Naive thymus-derived CD8-positive, alpha-beta T cell (primary cell): ENCODE measurements around the gene TBC1D20. TPM values are rescaled to one million over a fixed set of nuclear protein-coding genes. Genes with fewer than 3 reads are reported as not detected.
A peak's percentile ranks its signal among the peaks of the same experiment; 100 is the strongest.

ENCODE experiments used
- ATAC-seq, 2 donors: fragments of 150-1000 bp; cut with Tn5 transposase in 1 of 2; sonication (Bioruptor Pico), chemical (Tn5 transposase) in 1 of 2; 1 replicate in 1 of 2; 2 replicates in 1 of 2; pipeline ENCODE4 v1.10.0; 2021; ENCODE audit warnings: mild to moderate bottlenecking in 2 of 2, moderate library complexity in 2 of 2
- POLR2A ChIA-PET: fragments of 350-600 bp; sonication (Branson Sonifier 250); formaldehyde crosslinking; loops from one replicate; lab custom pipeline; 2021; ENCODE audit warnings: antibody characterized with exemption; lab: Charles Lee
- DNase-seq, 10 donors: peaks; one replicate each; pipeline versions ENCODE4 v3.0.0 to v3.0.0-alpha.2; 2020 to 2022
- H3K27ac Mint-ChIP-seq, 10 donors: one replicate each; pipeline ENCODE4 v1.8.0; 2020 to 2022; ENCODE audit warnings: mild to moderate bottlenecking in 10 of 10, mixed read lengths in 10 of 10, moderate library complexity in 4 of 10, inconsistent platforms in 1 of 10
- H3K27me3 Mint-ChIP-seq, 5 donors: one replicate each; pipeline ENCODE4 v1.8.0; 2021 to 2022; ENCODE audit warnings: mixed read lengths in 5 of 5
- H3K36me3 Mint-ChIP-seq, 3 donors: one replicate each; pipeline ENCODE4 v1.8.0; 2020 to 2022; ENCODE audit warnings: mixed read lengths in 3 of 3, mild to moderate bottlenecking in 2 of 3, inconsistent platforms in 1 of 3
- H3K4me1 Mint-ChIP-seq, 4 donors: one replicate each; pipeline ENCODE4 v1.8.0; 2021 to 2022; ENCODE audit warnings: mixed read lengths in 4 of 4
- H3K4me3 Mint-ChIP-seq, 10 donors: one replicate each; pipeline ENCODE4 v1.8.0; 2020 to 2022; ENCODE audit warnings: mild to moderate bottlenecking in 10 of 10, mixed read lengths in 10 of 10, moderate library complexity in 6 of 10, inconsistent platforms in 1 of 10
- H3K9me3 Mint-ChIP-seq, 9 donors: one replicate each; pipeline ENCODE4 v1.8.0; 2020 to 2022; ENCODE audit warnings: mixed read lengths in 9 of 9, mild to moderate bottlenecking in 3 of 9, inconsistent platforms in 1 of 9, moderate library complexity in 1 of 9
- polyA plus RNA-seq, 3 donors: library from polyadenylated mRNA; unstranded; fragments of 300-500 nt; fragmentation: Illumina TruSeq; gene quantifications; one replicate each; pipeline ENCODE4 v1.2.3, GENCODE V29; 2021
- total RNA-seq, 8 experiments: library from RNA in 2 of 8; stranded (reverse) in 2 of 8; gene quantifications; one replicate each; pipeline ENCODE4 v1.2.3 and lab custom pipeline; 2021 to 2026

The TBC1D20 gene
- total and polyA plus RNA-seq, 5 experiments from 2014 or later, result 13.8 to 36.6 (median 20.8) TPM

DNA sequence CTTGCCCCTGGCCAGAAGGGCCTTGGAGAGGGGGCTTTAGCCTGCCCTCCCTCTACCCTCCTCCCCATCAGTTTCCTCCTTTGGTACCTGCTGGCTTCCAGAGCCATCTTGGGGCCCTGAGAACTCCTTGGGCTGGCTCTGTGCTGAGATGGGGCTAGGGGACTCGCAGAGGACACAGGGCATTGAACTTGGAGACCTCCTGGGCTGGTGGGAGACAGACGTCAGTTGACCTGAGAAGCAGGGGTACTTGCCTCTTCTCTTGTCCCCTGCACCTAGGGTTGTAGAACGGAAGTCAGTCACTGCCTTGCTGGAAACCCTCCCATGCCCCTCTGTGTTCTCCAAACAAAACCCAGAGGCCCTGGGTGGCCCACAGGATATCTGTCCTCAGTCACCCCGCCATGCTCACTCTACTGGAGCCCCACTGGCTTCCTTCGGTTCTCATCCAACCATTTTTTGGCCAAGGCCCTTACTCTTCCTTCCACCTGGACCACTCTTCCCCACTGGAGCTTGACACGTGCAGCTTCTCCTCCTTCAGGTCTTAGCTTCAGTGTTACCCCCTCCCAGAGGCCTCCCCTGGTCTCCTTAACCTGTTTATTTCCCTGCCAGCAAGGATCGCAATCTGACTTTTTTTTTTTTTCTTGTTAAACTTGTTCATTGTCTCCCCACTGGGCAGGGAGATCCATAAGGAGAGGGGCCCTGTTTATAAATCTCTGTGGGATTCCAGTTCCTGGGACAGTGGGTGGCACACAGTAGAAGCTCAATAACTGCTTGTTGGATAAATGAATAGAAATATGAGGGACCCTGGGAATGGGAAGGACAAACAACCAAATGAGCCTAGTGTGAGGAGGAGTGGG lies 53.3 kb downstream of the TBC1D20 start:
- Mint-ChIP-seq H3K27ac (peak overlapping the region; percentile 89 to 96 (median 93)), H3K27me3 (no peaks in the 10 kb centered on the region), H3K4me1 (peaks cover 26 to 57% (median 46%) of the 10 kb centered on the region in 4 donors), H3K36me3 (peaks cover 0 to 46% (median 24%) of the 10 kb centered on the region in 3 donors), H3K9me3 (peaks cover 0 to 2% (median 0%) of the 10 kb centered on the region in 9 donors), H3K4me3 (peak overlapping the region; percentile 79 to 95 (median 90))
- ATAC-seq, result peak; percentile 18 to 26
- DNase-seq, result peak in 5 of 10 donors; percentile 5 to 24 (median 23)
- POLR2A ChIA-PET, result interaction anchor here (0.7 to 0.8 kb wide), 2 partner anchors 22 to 134 kb away, joined by 3 read pairs; no protein-coding TSS in a partner anchor

DNA sequence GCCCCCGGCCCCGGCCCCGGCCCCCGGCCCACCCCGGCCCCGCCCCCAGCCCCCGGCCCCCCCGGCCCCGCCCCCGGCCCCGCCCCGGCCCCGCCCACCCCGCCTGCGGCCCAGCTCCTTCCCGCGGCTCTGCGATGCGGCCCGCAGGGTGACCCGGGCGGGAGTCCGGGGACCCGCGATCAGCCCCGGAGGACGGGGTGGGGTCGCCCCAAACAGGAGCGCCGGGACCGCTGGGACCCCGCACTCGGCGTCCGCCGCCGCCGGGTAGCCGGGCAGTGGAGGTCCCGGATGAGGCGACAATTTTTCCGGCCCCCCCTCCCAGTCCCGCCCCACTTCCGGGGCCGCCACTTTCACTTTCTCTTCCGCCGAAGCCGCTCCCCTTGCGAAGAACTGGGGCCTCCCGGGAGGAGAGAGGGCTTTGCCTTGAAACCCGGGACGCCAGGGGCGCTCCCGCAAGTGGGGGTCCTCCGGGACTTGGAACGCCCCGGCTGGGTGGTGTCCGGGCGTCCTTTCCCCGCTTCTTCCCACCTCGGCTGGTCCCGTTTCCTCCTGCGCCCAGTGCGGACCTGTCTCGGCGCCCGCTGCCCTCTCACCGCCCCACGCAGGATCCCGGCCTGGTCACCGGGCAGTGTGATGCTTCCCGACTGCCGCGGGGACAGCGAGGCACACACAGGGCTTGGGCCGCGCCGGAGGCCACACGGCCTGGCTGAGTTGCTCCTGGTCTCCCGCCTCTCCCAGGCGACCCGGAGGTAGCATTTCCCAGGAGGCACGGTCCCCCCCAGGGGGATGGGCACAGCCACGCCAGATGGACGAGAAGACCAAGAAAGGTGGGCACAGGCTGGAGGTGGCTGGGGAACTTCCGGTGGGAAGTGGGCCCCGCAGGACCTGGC lies 54.1 kb downstream of the TBC1D20 start, which contains the start of gene RBCK1:
RBCK1 (plus strand) TSS at position 347 of the 890 bp plus-strand sequence; CDS start at position 806, 459 bp downstream.
- Mint-ChIP-seq H3K36me3 (peaks cover 0 to 38% (median 22%) of the 10 kb centered on the region in 3 donors), H3K4me3 (peak within 1 kb of the TSS; percentile 79 to 97 (median 92)), H3K4me1 (peaks cover 23 to 51% (median 43%) of the 10 kb centered on the region in 4 donors), H3K27ac (peak within 1 kb of the TSS; percentile 91 to 97 (median 96)), H3K27me3 (no peaks in the 10 kb centered on the region), H3K9me3 (peaks cover 0 to 2% (median 0%) of the 10 kb centered on the region in 9 donors)
- ATAC-seq (peak; percentile 81), DNase-seq (peak; percentile 79 to 98 (median 89))
- POLR2A ChIA-PET, result interaction anchor here (0.5 to 1.6 kb wide), 10 partner anchors 26 to 136 kb away, joined by 3 to 13 read pairs (median 4); partner anchors contain the start of genes CSNK2A1, SOX12, TBC1D20 and TRIB3

DNA sequence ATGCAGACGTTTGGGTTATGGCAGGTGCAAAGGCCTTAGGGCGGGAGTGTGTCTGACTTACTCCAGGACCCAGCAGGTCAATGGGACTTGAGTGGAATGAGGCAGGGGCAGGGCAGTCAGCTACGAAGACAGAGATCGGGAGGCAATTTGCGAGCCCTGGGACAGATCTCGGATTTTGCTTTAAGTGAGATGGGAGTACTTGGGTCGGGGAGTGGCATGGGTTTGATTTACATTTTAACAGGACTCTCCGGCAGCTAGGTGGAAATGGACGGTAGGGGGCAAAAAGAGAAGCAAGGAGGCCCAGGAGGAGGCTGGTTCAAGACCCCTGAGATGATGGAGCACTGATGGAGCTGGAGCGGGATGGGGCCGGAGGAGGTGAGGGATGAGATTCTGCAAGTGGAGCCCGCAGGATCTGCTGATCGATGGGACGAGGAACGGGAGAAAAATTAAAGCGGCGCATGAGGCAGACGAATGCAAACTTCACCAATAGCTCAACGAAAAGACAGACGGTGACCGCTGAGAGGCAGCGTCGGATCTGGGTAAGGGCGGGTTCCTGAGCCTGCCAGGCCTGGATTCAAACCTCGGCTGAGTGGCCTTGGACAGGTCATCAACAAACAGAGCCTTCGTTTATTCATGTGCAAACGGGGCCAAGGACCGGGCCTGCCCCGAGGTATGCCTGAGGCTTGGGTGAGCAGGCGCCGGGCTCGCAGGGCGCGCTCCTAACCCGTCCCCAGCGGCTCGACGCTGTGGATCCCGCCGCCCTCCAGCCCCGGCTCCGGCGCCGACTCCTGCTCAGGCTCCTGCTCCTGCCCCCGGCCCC lies 55.0 kb downstream of the TBC1D20 start:
- H3K27ac Mint-ChIP-seq, result peak overlapping the region; percentile 91 to 97 (median 94)
- ATAC-seq, result peak; percentile 74 to 76

DNA sequence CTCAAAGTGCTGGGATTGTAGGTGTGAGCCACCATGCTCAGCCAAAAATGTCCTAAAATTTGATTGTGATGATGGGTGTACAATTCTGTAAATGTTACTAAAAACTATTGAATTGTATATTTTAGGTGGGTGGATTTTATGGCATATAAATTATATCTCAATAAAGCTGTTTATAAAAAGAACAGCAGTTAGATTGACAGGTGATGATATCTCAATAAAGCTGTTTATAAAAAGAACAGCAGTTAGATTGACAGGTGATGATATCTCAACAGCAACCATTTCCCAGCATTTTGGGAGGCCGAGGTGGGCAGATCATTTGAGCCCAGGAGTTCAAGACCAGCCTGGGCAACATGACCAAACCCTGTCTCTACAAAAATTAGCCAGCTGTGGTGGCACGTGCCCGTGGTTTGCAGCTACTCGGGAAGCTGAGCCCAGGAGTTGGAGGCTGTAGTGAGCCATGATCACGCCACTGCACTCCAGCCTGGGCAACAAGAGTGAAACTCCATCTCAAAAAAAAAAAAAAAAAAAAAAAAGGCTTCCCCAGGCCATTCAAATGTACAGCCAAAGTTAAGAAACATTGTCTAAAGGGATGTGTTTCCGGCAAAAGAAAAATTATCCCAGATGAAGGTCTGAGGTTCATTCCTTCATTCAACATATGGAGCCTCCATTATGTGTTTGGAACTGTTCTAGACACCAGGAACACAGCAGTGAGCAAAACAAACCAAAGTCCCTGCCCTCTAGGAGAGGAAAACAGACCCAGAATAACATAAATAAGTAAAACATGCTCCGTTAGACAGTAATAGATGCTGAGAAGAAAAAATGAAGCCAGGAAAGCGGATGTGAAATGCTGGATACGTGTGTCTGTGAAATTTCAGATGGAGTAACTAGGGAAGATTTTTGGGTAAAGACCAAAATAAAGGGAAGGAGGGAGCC lies 55.9 kb downstream of the TBC1D20 start:
- POLR2A ChIA-PET, result interaction anchor here (0.7 to 1.6 kb wide), 6 partner anchors 24 to 427 kb away, joined by 3 to 13 read pairs (median 4); partner anchors contain the start of genes FAM110A, TBC1D20 and TRIB3
- H3K27me3 Mint-ChIP-seq, result no peaks in the 10 kb centered on the region
- DNase-seq (no peak), ATAC-seq (no peak)
- H3K36me3 Mint-ChIP-seq, result peaks cover 0 to 20% (median 6%) of the 10 kb centered on the region in 3 donors
- H3K27ac Mint-ChIP-seq, result peak overlapping the region; percentile 91 to 97 (median 94)
- H3K4me3 Mint-ChIP-seq, result peak overlapping the region; percentile 79 to 97 (median 92)
- H3K9me3 Mint-ChIP-seq, result no peaks in the 10 kb centered on the region
- H3K4me1 Mint-ChIP-seq, result peaks cover 24 to 52% (median 49%) of the 10 kb centered on the region in 4 donors

More for the DNA sequence above, 55.0 kb downstream of the TBC1D20 start:
- Mint-ChIP-seq H3K4me1 (peaks cover 24 to 51% (median 46%) of the 10 kb centered on the region in 4 donors), H3K4me3 (peak overlapping the region; percentile 79 to 97 (median 92)), H3K9me3 (peaks cover 0 to 2% (median 0%) of the 10 kb centered on the region in 9 donors), H3K36me3 (peaks cover 0 to 29% (median 14%) of the 10 kb centered on the region in 3 donors), H3K27me3 (no peaks in the 10 kb centered on the region)
- POLR2A ChIA-PET, result interaction anchor here (0.5 to 1.6 kb wide), 10 partner anchors 25 to 137 kb away, joined by 3 to 13 read pairs (median 4); partner anchors contain the start of genes CSNK2A1, SOX12, TBC1D20 and TRIB3
- DNase-seq, result peak; percentile 35 to 76 (median 52)

DNA sequence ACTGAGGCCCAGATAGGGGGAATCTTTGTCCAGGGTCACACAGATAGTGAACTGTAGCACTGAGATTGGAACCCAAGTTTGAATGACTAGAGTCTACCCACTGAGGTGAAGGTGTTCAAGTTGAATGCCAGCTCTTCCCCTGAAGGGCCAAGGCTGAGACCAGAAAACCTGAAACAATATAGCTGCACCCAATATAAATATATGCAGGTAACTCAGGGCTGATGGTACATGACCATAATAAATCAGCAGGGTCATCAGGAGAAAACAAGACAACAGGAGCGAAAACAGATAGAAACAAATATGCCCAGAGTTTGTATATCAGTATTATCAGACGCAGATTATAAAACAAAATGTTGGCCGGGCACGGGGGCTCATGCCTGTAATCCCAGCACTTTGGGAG lies 58.2 kb downstream of the TBC1D20 start:
- Mint-ChIP-seq H3K36me3 (no peaks in the 10 kb centered on the region), H3K9me3 (no peaks in the 10 kb centered on the region), H3K27me3 (no peaks in the 10 kb centered on the region), H3K4me3 (no peak overlapping the region), H3K27ac (no peak overlapping the region), H3K4me1 (peaks cover 13 to 33% (median 27%) of the 10 kb centered on the region in 4 donors)
- no peak for ATAC-seq
- POLR2A ChIA-PET, result no interaction called here
- DNase-seq, result no peak

DNA sequence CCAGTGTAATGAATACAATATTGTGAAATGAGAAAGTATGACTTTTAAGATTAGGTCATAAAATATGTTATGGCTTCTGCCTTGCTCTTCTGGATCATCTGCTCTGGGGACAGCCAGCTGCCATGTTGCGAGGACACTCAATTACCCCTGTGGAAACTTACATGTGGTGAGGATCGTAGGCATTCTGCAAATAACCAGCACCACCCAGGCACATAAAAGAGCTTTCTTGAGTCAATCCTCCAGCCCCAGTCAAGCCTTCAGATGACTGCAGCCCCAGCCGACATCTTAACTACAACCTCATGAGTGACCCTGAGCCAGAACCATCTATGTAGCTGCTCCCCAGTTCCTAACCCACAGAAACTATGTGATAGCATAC lies 58.8 kb downstream of the TBC1D20 start:
- Mint-ChIP-seq H3K4me1 (peaks cover 10 to 29% (median 23%) of the 10 kb centered on the region in 4 donors), H3K4me3 (peak overlapping the region in 1 of 10 donors; percentile 4), H3K9me3 (no peaks in the 10 kb centered on the region), H3K27me3 (no peaks in the 10 kb centered on the region), H3K27ac (peak overlapping the region in 1 of 10 donors; percentile 19), H3K36me3 (peaks cover 0 to under 1% (median 0%) of the 10 kb centered on the region in 3 donors)
- DNase-seq (no peak), ATAC-seq (no peak)
- POLR2A ChIA-PET, result interaction anchor here (1.3 kb wide), 1 partner anchor 35 kb away, joined by 3 read pairs; no protein-coding TSS in a partner anchor

DNA sequence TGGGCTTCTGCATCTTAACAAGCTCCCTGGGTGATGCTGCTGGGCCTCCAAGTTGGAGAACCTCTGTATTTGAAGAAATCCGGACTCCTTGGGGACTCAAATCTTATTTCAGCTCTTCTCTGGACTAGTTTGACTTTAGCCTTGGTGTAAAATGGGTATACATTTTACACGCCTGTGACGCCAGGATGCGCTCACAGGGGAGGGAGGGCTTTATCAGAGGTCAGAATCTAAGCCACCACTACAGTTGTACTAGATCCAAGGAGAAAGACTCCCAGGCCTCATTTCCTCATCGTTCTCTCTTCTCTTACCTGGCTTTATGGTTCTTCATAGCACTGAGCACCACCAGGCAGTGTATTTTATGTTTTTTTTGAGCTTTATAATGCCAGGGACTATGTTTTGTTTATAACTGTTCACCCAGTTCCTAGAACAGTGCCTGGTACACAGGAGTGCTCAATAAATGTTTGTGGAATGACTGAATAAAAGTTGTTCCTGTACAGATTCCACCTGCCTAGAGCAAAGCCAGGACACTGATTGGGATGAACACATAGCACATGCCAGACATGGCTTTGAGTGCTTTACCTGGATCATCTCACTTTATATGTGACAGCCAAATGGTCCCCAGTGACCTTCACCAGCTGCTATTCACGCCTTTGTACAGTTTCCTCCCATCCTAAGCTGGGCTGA lies 59.3 kb downstream of the TBC1D20 start:
- no peaks in the 10 kb centered on the region for H3K27me3 Mint-ChIP-seq
- no peak for DNase-seq
- H3K4me3 Mint-ChIP-seq, result peak overlapping the region in 2 of 10 donors; percentile 12 to 46
- peaks cover 10 to 29% (median 23%) of the 10 kb centered on the region in 4 donors for H3K4me1 Mint-ChIP-seq
- H3K36me3 Mint-ChIP-seq, result peaks cover 0 to 3% (median 0%) of the 10 kb centered on the region in 3 donors
- H3K27ac Mint-ChIP-seq, result peak overlapping the region in 1 of 10 donors; percentile 51
- POLR2A ChIA-PET, result interaction anchor here (0.5 to 1.3 kb wide), 3 partner anchors 10 to 35 kb away, joined by 3 read pairs; no protein-coding TSS in a partner anchor
- no peak for ATAC-seq
- no peaks in the 10 kb centered on the region for H3K9me3 Mint-ChIP-seq

DNA sequence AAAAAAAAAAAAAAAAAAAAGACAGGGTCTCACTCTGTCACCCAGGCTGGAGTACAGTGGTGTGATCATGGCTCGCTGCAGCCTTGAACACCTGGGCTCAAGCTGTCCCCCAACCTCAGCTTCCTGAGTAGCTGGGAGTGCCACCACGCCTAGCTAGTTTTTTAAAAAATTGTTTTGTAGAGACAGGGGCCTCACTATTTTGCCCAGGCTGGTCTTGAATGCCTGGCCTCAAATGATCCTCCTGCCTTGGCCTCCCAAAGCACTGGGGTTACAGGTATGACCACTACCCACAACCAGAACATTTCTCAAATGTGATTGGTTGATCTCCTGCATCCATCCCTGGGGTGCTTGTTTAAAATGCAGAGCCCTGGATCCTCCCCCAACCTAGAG lies 59.8 kb downstream of the TBC1D20 start:
- peak overlapping the region in 1 of 10 donors; percentile 46 for H3K4me3 Mint-ChIP-seq
- no peak for DNase-seq
- H3K9me3 Mint-ChIP-seq, result no peaks in the 10 kb centered on the region
- no peak for ATAC-seq
- no peaks in the 10 kb centered on the region for H3K27me3 Mint-ChIP-seq
- H3K36me3 Mint-ChIP-seq, result peaks cover 0 to 8% (median 1%) of the 10 kb centered on the region in 3 donors
- no peak overlapping the region for H3K27ac Mint-ChIP-seq
- POLR2A ChIA-PET, result interaction anchor here (0.5 to 1.3 kb wide), 3 partner anchors 11 to 36 kb away, joined by 3 read pairs; no protein-coding TSS in a partner anchor
- peaks cover 10 to 28% (median 23%) of the 10 kb centered on the region in 4 donors for H3K4me1 Mint-ChIP-seq

DNA sequence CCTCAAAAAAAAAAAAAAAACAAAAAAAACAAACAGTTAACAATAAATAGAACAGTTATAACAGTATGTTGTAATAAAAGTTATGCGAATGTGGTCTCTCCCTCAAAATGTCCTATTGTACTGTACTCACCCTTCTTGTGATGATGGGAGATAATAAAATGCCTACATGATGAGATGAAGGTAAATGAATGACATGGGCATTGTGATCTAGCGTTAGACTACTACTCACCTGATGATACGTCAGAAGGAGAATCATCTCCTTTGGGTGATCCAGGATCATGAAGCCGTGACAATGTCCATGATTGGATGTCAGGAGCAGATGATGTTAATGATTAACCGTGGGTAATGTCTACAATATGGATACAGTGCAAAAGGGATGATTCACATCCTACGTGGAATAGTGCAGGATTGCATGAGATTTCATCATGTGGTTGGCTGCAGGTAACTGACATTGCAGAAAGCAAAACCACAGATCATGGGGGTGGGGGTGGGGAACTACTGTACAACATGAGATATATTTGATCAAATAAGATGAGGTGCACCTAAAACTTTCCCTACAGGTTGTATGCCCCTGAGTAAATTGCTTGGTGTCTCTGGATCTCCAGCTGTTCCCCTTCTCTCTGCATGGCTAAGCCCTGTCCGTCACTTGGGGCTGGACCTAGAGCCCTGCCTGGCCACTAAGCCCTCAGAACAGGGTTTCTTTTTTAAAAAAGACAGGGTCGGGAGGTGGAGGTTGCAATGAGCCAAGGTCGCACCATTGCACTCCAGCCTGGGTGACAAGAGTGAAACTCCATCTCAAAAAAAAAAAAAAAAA lies 60.4 kb downstream of the TBC1D20 start:
- no peak overlapping the region for H3K27ac Mint-ChIP-seq

More for the DNA sequence above, 60.4 kb downstream of the TBC1D20 start:
- no peak for DNase-seq
- H3K9me3 Mint-ChIP-seq, result no peaks in the 10 kb centered on the region
- no peak for ATAC-seq
- H3K27me3 Mint-ChIP-seq, result no peaks in the 10 kb centered on the region
- POLR2A ChIA-PET, result interaction anchor here (0.6 kb wide), 1 partner anchor 24 kb away, joined by 3 read pairs; no protein-coding TSS in a partner anchor
- peaks cover 0 to 14% (median 4%) of the 10 kb centered on the region in 3 donors for H3K36me3 Mint-ChIP-seq
- H3K4me1 Mint-ChIP-seq, result peaks cover 5 to 22% (median 16%) of the 10 kb centered on the region in 4 donors
- H3K4me3 Mint-ChIP-seq, result peak overlapping the region in 2 of 10 donors; percentile 16 to 58
